ENCODE measurements around the gene MACROD2.

The MACROD2 gene

GRCh38 chr20:14413835-14414234 is 418.5 kb downstream of the MACROD2 start:
- POLR2A ChIA-PET, result no interaction called here
- DNase-seq (ENCODE audit: extremely low spot score), result no peak
- TF ChIP-seq, protein P1, sequence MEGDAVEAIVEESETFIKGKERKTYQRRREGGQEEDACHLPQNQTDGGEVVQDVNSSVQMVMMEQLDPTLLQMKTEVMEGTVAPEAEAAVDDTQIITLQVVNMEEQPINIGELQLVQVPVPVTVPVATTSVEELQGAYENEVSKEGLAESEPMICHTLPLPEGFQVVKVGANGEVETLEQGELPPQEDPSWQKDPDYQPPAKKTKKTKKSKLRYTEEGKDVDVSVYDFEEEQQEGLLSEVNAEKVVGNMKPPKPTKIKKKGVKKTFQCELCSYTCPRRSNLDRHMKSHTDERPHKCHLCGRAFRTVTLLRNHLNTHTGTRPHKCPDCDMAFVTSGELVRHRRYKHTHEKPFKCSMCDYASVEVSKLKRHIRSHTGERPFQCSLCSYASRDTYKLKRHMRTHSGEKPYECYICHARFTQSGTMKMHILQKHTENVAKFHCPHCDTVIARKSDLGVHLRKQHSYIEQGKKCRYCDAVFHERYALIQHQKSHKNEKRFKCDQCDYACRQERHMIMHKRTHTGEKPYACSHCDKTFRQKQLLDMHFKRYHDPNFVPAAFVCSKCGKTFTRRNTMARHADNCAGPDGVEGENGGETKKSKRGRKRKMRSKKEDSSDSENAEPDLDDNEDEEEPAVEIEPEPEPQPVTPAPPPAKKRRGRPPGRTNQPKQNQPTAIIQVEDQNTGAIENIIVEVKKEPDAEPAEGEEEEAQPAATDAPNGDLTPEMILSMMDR (IDR thresholded peaks at IDR 0.05; ENCODE audit: control extremely low read depth, extremely low read depth, low read depth, missing control alignments), result no peak

GRCh38 chr20:14414560-14414959 is 419.2 kb downstream of the MACROD2 start:
- no peak for DNase-seq (ENCODE audit: extremely low spot score)
- ChIA-PET POLR2A (no interaction called here), CTCF (no interaction called here)
- TF ChIP-seq, protein P1 (IDR thresholded peaks at IDR 0.05; ENCODE audit: control extremely low read depth, extremely low read depth, low read depth, missing control alignments), result no peak

More at GRCh38 chr20:14413835-14414234, 418.5 kb downstream of the MACROD2 start:
- CTCF ChIA-PET, result no interaction called here

- TF ChIP-seq, protein P1 (IDR thresholded peaks at IDR 0.05; ENCODE audit: control extremely low read depth, extremely low read depth, low read depth, missing control alignments), result no peak
- ChIA-PET POLR2A (no interaction called here), CTCF (no interaction called here)
- no peak for DNase-seq (ENCODE audit: extremely low spot score)
Observed at GRCh38 chr20:14415467-14415866, 420.2 kb downstream of the MACROD2 start.

GRCh38 chr20:14418376-14418775 is 423.1 kb downstream of the MACROD2 start:
- CTCF ChIA-PET, result interaction anchor here (1.1 kb wide), 1 partner anchor 249 kb away, joined by 3 read pairs; no protein-coding TSS in a partner anchor
- no peak for DNase-seq (ENCODE audit: extremely low spot score)
- TF ChIP-seq, protein P1 (IDR thresholded peaks at IDR 0.05; ENCODE audit: control extremely low read depth, extremely low read depth, low read depth, missing control alignments), result no peak
- POLR2A ChIA-PET, result no interaction called here

GRCh38 chr20:14422892-14423291 is 427.6 kb downstream of the MACROD2 start:
- no peak for DNase-seq (ENCODE audit: extremely low spot score)
- POLR2A ChIA-PET, result no interaction called here
- TF ChIP-seq, protein P1 (IDR thresholded peaks at IDR 0.05; ENCODE audit: control extremely low read depth, extremely low read depth, low read depth, missing control alignments), result no peak
- CTCF ChIA-PET, result no interaction called here

GRCh38 chr20:14431568-14431967 is 436.3 kb downstream of the MACROD2 start:
- TF ChIP-seq, protein P1 (IDR thresholded peaks at IDR 0.05; ENCODE audit: control extremely low read depth, extremely low read depth, low read depth, missing control alignments), result no peak
- CTCF ChIA-PET, result no interaction called here
- no peak for DNase-seq (ENCODE audit: extremely low spot score)
- POLR2A ChIA-PET, result interaction anchor here (0.7 kb wide), 1 partner anchor 902 kb away, joined by 3 read pairs; no protein-coding TSS in a partner anchor

GRCh38 chr20:14432085-14432484 is 436.8 kb downstream of the MACROD2 start:
- ChIA-PET POLR2A (interaction anchor here (0.7 kb wide), 1 partner anchor 901 kb away, joined by 3 read pairs; no protein-coding TSS in a partner anchor), CTCF (no interaction called here)
- TF ChIP-seq, protein P1 (IDR thresholded peaks at IDR 0.05; ENCODE audit: control extremely low read depth, extremely low read depth, low read depth, missing control alignments), result no peak
- no peak for DNase-seq (ENCODE audit: extremely low spot score)
